GM21390 (cell line): ENCODE results near the gene DYDC1.
"Not testable (repeated sequence)": the region's sequence is repeated elsewhere in the genome, so short reads cannot be mapped to it uniquely, and the experiment has no call there.

Source experiments
- ATAC-seq: cut with Tn5 transposase; IDR thresholded peaks from one replicate; pipeline ENCODE4 v1.9.1; 2021; ENCODE audit not compliant: unreplicated experiment

Gene DYDC1

GRCh38 chr10:80356563-80356988 lies at the start of gene DYDC1, which contains the start of gene DYDC2:
Gene DYDC1, minus strand, starts transcription at chr10:80356755. Its CDS starts 4,154 bp downstream, at chr10:80352601.
Gene DYDC2, plus strand, starts transcription at chr10:80356781. Its CDS starts 5,663 bp downstream, at chr10:80362444.
- ATAC-seq = peak; percentile 96

GRCh38 chr10:80406204-80406603 lies 49.6 kb upstream of the DYDC1 start:
- no peak for ATAC-seq

DNA sequence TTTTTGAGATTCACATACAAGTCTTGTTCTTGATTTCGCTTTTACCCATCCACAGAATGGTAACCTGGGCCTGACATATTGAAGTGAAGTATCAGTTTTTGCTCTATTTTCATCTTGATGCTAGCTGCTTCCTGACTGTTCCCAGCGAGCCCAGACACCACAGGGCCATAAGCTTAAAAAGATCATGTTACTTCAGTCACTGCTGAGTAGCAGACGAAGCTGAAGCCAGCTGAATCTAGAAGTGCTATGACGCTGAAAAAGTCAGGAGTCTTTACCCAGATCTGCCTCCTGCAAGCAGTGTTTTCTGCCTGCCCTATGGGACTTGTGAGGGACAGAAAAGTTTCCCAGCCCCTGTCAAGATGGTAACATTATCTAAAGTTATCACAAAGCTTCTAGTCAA lies 49.1 kb upstream of the DYDC1 start:
- ATAC-seq = no peak

DNA sequence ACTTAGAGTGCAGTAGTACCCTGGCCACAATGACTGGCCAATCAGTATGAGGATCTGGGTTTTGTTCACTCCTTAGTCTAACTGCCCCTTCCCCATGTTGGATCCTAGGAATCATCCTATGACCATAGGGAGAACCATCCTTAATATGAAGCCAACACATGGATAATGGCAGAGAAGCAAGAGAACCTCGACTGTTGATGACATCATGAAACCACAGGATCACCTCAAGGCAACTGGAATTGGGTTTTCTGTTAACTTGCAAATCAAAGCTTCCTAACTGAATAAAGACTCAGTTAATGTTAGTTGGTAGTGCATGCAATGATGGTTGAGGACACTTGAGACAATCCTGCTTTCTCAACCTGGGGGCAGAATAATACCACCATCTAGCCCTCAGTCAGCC lies 48.5 kb upstream of the DYDC1 start:
- no peak for ATAC-seq

DNA sequence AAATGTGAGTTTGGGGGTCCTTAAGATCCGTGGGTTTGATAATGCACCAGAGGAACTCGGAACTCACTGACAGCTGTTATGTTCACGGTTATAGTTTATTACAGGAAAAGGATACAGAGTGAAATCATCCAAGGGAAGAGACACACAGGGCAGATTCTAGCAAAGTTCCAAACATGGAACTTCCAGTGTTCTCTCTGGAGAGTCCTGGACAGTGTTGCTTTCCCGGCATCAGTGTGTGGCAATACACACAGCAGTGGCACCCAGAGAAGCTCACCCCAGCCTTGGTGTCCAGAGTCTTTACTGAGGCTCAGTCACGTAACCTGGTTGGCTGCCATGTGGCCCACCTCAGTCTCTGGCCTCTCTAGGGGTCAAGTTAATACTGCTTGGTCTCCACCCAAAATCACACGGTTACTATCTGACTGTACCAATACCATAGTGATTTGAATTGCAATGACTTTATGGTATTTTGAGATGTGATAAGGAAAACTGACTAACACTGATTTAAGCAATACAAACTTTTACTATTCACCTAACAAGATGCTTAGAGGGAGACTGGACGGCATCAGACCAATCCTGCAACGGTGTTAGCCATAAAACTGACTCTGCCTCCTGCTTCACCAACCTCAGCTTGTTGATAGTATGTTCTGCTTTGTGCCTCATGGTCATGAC lies 43.7 kb upstream of the DYDC1 start:
- no peak for ATAC-seq

DNA sequence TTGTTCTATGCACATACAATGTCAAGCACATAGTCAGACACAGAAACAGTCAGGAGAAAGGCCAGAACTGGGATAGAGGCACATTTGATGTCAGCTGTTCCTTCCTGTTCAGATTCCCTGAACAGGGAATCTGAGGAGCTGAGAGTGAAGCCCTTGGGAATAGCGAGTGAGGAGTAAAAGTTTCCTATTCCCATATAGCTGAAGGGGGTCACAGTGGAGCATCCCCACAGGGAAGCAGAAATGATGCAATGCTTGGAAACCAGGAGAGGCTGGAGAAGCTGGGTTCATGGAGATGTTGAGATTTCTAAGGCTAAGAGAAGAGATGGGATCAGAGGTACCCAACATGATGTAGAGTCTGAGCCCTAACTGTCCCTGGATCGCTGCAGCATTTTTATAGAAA lies 40.5 kb upstream of the DYDC1 start:
- no peak for ATAC-seq

- no peak for ATAC-seq
Measured at GRCh38 chr10:80394358-80394916, 37.9 kb upstream of the DYDC1 start.

DNA sequence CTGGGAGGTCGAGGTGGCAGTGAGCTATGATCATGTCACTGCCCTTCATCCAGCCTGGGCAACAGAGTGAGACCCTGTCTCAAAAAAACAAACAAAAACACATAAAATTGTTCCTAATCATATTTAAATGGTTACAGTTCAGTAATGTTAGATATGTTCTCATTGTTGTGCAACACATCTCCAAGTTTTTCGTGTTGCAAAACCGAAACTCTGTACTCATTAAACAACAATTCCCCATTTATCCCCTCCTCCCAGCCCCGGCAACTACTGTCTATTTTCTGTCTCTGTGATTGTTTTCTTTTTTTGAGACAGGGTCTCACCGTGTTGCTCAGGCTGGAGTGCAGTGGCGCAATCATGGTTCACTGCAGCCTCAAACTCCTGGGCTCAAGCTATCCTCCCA lies 35.7 kb upstream of the DYDC1 start:
- ATAC-seq = no peak

DNA sequence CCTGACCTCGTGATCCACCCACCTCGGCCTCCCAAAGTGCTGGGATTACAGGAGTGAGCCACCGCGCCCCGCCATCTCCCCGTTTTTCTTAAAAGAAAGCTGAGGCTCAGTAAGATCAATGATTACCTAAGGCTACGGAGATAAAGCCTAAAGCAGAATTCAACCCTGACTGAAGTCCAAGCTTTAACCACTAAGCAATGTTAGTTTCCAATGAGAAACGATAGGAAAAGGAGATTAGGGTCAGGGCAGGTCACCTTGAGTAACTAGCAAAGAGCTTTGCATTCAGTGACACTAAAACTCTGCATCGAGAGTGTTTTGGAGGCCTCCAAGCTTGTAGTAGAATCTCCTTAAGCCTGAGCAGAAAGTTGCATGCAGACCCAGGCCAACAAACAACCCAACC lies 34.2 kb upstream of the DYDC1 start:
- ATAC-seq = no peak

DNA sequence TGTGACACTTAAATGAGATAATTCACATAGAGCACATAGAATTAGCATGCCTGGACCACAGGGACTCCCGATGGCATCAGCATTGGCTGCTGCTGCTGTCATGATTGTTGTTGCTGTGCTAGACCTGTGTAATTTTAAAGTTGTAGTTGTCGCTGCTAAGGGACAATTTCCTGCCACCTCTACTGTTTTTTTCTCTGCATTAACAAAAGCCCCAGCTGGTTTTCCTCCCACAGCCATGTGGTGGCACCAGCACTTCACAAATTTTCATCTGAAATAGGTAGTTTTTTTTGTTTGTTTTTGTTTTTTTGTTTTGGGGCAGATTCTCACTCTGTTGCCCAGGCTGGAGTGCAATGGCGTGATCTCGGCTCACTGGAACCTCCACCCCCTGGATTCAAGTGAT lies 26.4 kb upstream of the DYDC1 start:
- peak; percentile 67 for ATAC-seq

- no peak for ATAC-seq
Measured at GRCh38 chr10:80380185-80380584, 23.6 kb upstream of the DYDC1 start.

DNA sequence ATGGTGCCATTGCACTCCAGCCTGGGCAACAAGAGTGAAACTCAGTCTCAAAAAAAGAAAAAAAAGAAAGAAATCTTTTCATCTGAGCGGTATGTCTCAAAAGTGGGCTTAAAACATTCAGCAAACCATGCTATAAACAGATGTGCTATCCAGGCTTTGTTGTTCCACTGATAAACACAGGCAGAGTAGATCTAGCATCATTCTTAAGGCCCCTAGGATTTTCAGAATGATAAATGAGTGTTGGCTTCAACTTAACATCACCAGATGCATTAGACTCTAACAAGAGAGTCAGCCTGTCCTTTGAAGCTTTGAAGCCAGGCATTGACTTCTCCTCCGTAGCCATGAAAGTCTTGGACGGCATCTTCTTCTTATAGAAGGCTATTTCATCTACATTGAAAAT lies 23.1 kb upstream of the DYDC1 start:
- ATAC-seq = no peak

DNA sequence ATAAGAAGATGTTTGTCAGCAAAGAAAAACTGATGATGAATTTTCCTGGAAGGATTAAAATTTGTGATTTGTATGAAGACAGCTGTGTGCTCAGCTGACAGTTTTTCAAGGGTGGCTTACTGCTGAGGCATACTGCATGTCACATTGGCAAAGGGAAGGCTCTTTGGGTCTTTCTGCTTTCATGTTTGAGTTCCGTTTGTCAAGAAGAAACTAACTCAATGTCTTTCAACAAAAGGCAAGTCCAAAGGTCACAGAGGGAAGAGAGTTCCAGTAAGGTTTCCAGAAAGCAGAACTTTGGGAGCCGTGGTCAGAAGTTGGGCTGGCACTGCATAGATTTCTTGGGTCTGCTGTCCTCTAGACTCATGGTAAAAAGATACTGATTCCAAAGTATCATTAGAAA lies 16.9 kb upstream of the DYDC1 start:
- no peak for ATAC-seq

- ATAC-seq = no peak
Measured at GRCh38 chr10:80372675-80373074, 16.1 kb upstream of the DYDC1 start.

GRCh38 chr10:80371467-80371866 lies 14.9 kb upstream of the DYDC1 start:
- no peak for ATAC-seq

- no peak for ATAC-seq
Measured at GRCh38 chr10:80365510-80365909, 9.0 kb upstream of the DYDC1 start.

DNA sequence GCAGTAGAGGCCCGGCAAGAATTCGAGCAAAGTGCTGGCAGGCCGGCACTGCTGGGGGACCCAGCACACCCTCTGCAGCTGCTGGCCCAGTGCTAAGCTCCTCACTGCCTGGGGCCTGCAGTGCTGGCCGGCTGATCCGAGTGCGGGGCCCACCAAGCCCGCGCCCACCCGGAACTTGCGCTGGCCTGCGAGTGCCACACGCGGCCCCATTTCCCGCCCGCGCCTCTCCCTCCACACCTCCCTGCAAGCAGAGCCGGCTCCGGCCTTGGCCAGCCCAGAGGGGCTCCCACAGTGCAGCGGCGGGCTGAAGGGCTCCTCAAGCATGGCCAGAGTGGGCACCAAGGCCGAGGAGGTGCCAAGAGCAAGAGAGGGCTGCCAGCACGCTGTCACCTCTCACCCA lies 3.1 kb upstream of the DYDC1 start:
- ATAC-seq = no peak

DNA sequence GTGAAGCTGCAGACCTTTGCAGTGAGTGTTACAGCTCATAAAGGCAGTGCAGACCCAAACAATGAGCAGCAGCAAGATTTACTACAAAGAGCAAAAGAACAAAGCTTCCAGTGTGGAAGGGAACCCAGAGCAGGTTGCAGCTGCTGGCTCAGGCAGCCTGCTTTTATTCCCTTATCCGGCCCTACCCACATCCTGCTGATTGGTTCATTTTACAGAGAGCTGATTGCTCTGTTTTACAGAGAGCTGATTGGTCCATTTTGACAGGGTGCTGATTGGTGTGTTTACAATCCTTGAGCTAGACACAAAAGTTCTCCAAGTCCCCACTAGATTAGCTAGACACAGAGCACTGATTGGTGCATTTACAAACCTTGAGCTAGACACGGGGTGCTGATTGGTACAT lies 2.4 kb upstream of the DYDC1 start:
- not testable (repeated sequence) for ATAC-seq

DNA sequence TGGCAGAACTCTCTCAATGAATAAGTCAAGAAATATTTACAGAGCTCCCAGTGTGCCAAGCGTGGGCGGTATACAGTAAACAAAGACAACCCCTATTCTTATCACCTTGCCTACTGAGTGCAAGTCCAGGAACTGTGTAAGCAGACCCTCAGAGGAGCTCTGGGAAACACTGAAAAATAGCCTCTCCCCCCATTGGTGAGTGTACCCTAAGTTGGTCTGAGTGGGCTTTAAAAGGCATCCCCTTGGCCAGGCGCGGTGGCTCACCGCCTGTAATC lies 1.2 kb upstream of the DYDC1 start:
- ATAC-seq = no peak

DNA sequence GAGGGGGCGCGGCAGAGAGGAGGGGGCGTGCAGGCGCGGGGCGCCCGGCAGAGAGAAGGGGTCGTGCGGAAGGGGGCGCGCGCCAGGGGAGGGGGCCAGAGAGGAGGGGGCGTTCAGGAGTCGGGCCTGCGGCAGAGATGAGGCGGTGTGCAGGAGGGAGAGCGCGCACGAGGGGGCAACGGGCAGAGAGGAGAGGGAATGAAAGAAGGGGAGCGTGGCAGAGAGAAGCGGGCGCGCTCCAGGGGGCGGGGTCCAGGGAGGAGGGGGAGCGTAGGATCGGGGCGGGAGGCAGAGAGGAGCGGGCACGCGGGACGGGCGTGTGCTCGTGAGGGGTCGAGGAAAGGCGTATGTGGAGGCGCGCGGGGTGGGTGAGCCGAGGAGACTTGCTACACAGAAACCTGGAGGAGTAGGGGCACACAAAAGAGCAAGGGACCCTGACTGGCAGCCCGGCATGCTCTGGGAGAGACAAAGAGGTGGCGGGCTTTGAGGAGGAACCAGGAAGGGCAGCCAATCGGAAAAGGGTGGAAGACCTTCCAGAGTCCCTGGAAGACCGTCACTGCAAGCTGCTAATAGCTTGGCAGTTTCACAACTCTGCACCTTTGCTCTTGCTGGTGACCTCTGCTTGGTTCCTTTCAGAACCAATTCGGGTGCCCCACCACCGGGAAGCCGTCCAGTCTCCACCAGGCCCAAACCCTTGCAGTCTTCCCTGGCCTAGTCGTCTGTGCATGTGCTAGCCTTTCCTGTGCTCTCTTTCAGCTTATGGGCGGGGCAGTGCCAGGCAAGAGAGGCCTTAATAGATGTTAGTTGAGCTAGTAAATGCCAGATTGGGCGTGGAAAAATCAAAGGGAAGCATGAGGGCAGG lies 665 bp upstream of the DYDC1 start:
- ATAC-seq = no peak

DNA sequence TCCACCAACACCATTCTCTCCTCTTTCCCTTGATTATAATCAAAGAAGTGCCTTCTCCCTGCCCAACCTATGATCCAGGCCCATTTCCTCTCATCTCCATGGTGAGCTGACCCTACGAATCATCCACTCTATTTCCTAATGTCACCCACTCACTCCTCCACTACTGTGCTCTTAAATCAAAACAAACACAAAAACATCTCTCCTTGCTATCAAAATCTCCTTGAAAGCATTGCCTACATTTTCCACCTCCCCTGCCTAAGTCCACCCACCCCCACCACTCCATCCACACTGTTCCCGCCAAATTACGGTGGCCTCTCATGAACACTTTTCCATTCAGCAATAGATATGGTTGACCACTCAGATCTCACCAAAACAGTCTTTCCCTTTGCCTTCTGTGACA lies 5.3 kb downstream of the DYDC1 start:
- ATAC-seq = no peak

- no peak for ATAC-seq
Measured at GRCh38 chr10:80350251-80350650, 6.3 kb downstream of the DYDC1 start.
